SU-DHL-6 (cell line): ENCODE results near the gene TRMT6.

Experiments
- CTCF ChIP-seq: fragments of 200-600 bp; sonication (generic); IDR thresholded peaks from one replicate; pipeline ENCODE4 v1.5.1; 2017; ENCODE audit warnings: antibody characterized with exemption, mild to moderate bottlenecking, low read length, moderate library complexity; ENCODE audit not compliant: insufficient read depth, poor library complexity, severe bottlenecking
- EZH2phosphoT487 ChIP-seq: fragments of 200-600 bp; sonication (generic), shearing (Covaris generic); conservative IDR thresholded peaks from 2 replicates; pipeline ENCODE4 v1.6.1; 2018; ENCODE audit warnings: mild to moderate bottlenecking, antibody characterized with exemption, low read length, moderate library complexity, mixed read lengths

DNA sequence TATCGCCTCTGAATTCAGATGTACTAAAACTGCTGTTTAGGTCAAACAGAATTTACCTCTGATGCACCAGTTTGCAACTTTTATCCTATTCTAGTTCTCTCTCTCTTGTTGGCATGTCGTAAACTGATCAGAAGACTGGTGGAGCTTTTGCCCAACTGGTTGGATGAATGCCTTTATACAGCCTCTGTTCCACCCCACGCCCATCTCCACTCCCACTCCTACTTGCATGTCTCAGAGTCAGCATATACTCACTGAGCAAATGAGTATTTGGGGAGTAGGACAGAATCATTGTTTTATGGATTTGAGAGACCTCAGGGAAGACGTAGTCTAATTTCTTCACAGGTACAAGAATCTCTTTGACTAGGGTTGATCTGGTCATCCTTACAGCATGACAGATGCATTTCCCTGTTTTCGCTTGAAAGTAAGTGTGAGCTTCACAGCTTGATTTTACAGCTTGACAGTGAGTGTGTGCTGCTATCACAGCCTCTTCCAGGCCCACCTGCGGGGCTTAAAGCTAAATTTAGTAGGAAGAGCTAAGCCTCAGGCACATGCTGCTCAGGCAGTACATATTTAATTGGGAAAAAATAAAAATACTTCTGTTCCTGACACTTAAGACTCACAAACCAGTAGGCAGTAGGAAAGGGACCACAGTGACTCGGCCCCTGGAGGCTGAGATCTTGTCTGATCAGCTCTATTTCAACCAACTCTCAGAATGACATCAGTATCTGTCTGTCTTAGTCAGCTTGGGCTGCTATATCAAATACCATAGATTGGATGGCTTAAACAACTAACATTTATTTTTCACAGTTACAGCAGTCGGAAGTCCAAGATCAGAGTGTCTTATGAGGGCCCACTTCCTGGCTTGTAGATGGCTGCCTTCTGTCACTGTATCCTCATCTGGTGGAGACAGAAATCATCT, 30.4 kb downstream of the TRMT6 start:
- TF ChIP-seq CTCF = no peak
- no peak for TF ChIP-seq EZH2phosphoT487
